Colonic mucosa (tissue), 4 donors: ENCODE measurements around the gene MAIP1. TPM values are rescaled to one million over a fixed set of nuclear protein-coding genes. Genes with fewer than 3 reads are reported as not detected.

Experiments used
- DNase-seq: peaks from one replicate; pipeline ENCODE4 v3.0.0-alpha.2; 2020
- H3K27ac ChIP-seq: fragments of 200-600 bp; one replicate; pipeline ENCODE4 v1.8.0; 2021
- H3K27me3 ChIP-seq: fragments of 200-600 bp; one replicate; pipeline ENCODE4 v1.8.0; 2021
- H3K36me3 ChIP-seq: fragments of 200-600 bp; one replicate; pipeline ENCODE4 v1.8.0; 2021
- H3K4me1 ChIP-seq: fragments of 200-600 bp; one replicate; pipeline ENCODE4 v1.8.0; 2021; ENCODE audit warnings: mild to moderate bottlenecking
- H3K4me3 ChIP-seq: fragments of 200-600 bp; one replicate; pipeline ENCODE4 v1.8.0; 2021
- H3K9ac ChIP-seq, 2 donors: one replicate each; pipeline ENCODE4 v1.7.0; 2013; ENCODE audit warnings: control low read depth in 2 of 2, low read depth in 2 of 2, low read length in 2 of 2
- H3K9me3 ChIP-seq: fragments of 200-600 bp; one replicate; pipeline ENCODE4 v1.8.0; 2021
- CTCF ChIP-seq: fragments of 200-600 bp; IDR thresholded peaks from one replicate; pipeline ENCODE4 v1.8.0; 2022; ENCODE audit warnings: antibody characterized with exemption, mild to moderate bottlenecking
- intact Hi-C: fragments of 100-400 bp; cut with DNase I; formaldehyde crosslinking; loops from one replicate; pipeline ENCODE4 v1.14.1; 2022
- total RNA-seq, 2 donors: library from RNA; stranded (reverse); fragmentation: NEBNext Ultra II Directional in 1 of 2; extraction: Animal tissue kit (Norgen Biotek cat#: 25700) in 1 of 2; gene quantifications; one replicate each; pipeline ENCODE4 v1.2.1, GENCODE V29; 2021
- donor health status: healthy.
- donor health status: DM: no; HTN: no; CAD: no.
- donor health status: DM: no; HTN: no; CAD: no.

The MAIP1 gene
- total RNA-seq, 2 donors from 2014 or later, result 35.5 to 37.3 TPM

- H3K36me3 ChIP-seq, result no peaks in the 10 kb centered on the region
Observed at GRCh38 chr2:199940373-199940772, 15.0 kb upstream of the MAIP1 start.

GRCh38 chr2:199943373-199943772 lies 12.0 kb upstream of the MAIP1 start:
- Histone ChIP-seq H3K9ac (no peak overlapping the region), H3K36me3 (no peaks in the 10 kb centered on the region), H3K4me3 (no peak overlapping the region), H3K27ac (no peak overlapping the region), H3K9me3 (no peaks in the 10 kb centered on the region), H3K4me1 (no peaks in the 10 kb centered on the region), H3K27me3 (no peaks in the 10 kb centered on the region)
- intact Hi-C loops, result no loop called here
- TF ChIP-seq CTCF, result no peak
- DNase-seq, result no peak

More at GRCh38 chr2:199940373-199940772, 15.0 kb upstream of the MAIP1 start:
- intact Hi-C loops, result no loop called here
- no peak for TF ChIP-seq CTCF
- Histone ChIP-seq H3K9ac (no peak overlapping the region), H3K27me3 (no peaks in the 10 kb centered on the region), H3K27ac (no peak overlapping the region), H3K9me3 (no peaks in the 10 kb centered on the region), H3K4me1 (no peaks in the 10 kb centered on the region), H3K4me3 (no peak overlapping the region)
- DNase-seq, result no peak

GRCh38 chr2:199946196-199946595 lies 9.2 kb upstream of the MAIP1 start:
- Histone ChIP-seq H3K4me3 (no peak overlapping the region), H3K4me1 (no peaks in the 10 kb centered on the region), H3K27ac (no peak overlapping the region), H3K36me3 (no peaks in the 10 kb centered on the region), H3K27me3 (no peaks in the 10 kb centered on the region), H3K9me3 (no peaks in the 10 kb centered on the region), H3K9ac (no peak overlapping the region)
- intact Hi-C loops, result no loop called here
- TF ChIP-seq CTCF, result no peak
- no peak for DNase-seq

- H3K27me3 ChIP-seq, result no peaks in the 10 kb centered on the region
- no peak overlapping the region for H3K4me3 ChIP-seq
- no peak for TF ChIP-seq CTCF
- no peak for DNase-seq
- no peaks in the 10 kb centered on the region for H3K9me3 ChIP-seq
- intact Hi-C loops, result no loop called here
- H3K4me1 ChIP-seq, result no peaks in the 10 kb centered on the region
- H3K27ac ChIP-seq, result no peak overlapping the region
- H3K9ac ChIP-seq, result no peak overlapping the region
- H3K36me3 ChIP-seq, result no peaks in the 10 kb centered on the region
Observed at GRCh38 chr2:199946836-199947235, 8.5 kb upstream of the MAIP1 start.

GRCh38 chr2:199950396-199950795 lies 5.0 kb upstream of the MAIP1 start:
- intact Hi-C loops, result no loop called here

More at GRCh38 chr2:199950396-199950795, 5.0 kb upstream of the MAIP1 start:
- Histone ChIP-seq H3K36me3 (no peaks in the 10 kb centered on the region), H3K27ac (no peak overlapping the region), H3K9ac (no peak overlapping the region), H3K4me3 (no peak overlapping the region), H3K27me3 (no peaks in the 10 kb centered on the region), H3K9me3 (no peaks in the 10 kb centered on the region), H3K4me1 (no peaks in the 10 kb centered on the region)
- no peak for DNase-seq
- no peak for TF ChIP-seq CTCF
